SK-N-SH (cell line): ENCODE data around the gene SYT7. TPM values are rescaled to one million over a fixed set of nuclear protein-coding genes. Genes with fewer than 3 reads are reported as not detected.
"Not testable (repeated sequence)": the region's sequence is repeated elsewhere in the genome, so short reads cannot be mapped to it uniquely, and the experiment has no call there.

Experiments
- CTCF ChIA-PET: fragments of 300-600, 350-600 bp; formaldehyde crosslinking; extraction: SDS; loops from one replicate; lab custom pipeline; 2021; lab: Yijun Ruan, JAX
- POLR2A ChIA-PET: fragments of 350-600 bp; sonication (Branson Sonifier 250); formaldehyde crosslinking; extraction: SDS; loops from one replicate; lab custom pipeline; 2020; ENCODE audit warnings: antibody characterized with exemption, inconsistent platforms; lab: Yijun Ruan, JAX
- DNase-seq: peaks from one replicate; pipeline ENCODE4 v3.0.0; 2012
- H2AFZ ChIP-seq: fragments of 200-600 bp; sonication (generic); 2 replicates; pipeline ENCODE4 v1.8.1; 2016; ENCODE audit warnings: antibody characterized with exemption, mild to moderate bottlenecking, low read depth
- H3F3A ChIP-seq: fragments of 200-600 bp; sonication (generic); replicated peaks from 2 replicates; pipeline ENCODE3; 2016; ENCODE audit warnings: antibody characterized with exemption, mild to moderate bottlenecking; ENCODE audit not compliant: insufficient read depth
- H3K27ac ChIP-seq, 2 experiments: fragments of 200-500 bp in 1 of 2; fragments of 200-600 bp in 1 of 2; sonication (Bioruptor generic) in 1 of 2; sonication (generic), shearing (Covaris generic) in 1 of 2; 2 replicates each; pipeline versions ENCODE4 v1.5.1 to v1.6.1; 2014 to 2016; ENCODE audit warnings: low read depth in 2 of 2, inconsistent platforms in 1 of 2, low read length in 1 of 2, mild to moderate bottlenecking in 1 of 2, mixed read lengths in 1 of 2
- H3K27me3 ChIP-seq: fragments of 200-600 bp; sonication (generic), shearing (Covaris generic); 2 replicates; pipeline ENCODE4 v1.6.1; 2016; ENCODE audit warnings: mixed run types; ENCODE audit not compliant: insufficient read depth
- H3K36me3 ChIP-seq, 2 experiments: fragments of 200-500 bp in 1 of 2; fragments of 200-600 bp in 1 of 2; sonication (Bioruptor generic) in 1 of 2; sonication (generic) in 1 of 2; replicated peaks in 1 of 2; 2 replicates each; pipeline versions ENCODE3 to v1.5.1; 2014 to 2016; ENCODE audit warnings: low read length in 1 of 2, mild to moderate bottlenecking in 1 of 2; ENCODE audit not compliant: insufficient read depth in 2 of 2, control insufficient read depth in 1 of 2
- H3K4me1 ChIP-seq, 2 experiments: fragments of 200-500 bp in 1 of 2; fragments of 200-600 bp in 1 of 2; sonication (Bioruptor generic) in 1 of 2; sonication (generic), shearing (Covaris generic) in 1 of 2; 2 replicates each; pipeline versions ENCODE4 v1.5.1 to v1.6.1; 2014 to 2016; ENCODE audit warnings: low read depth in 1 of 2, low read length in 1 of 2, mixed run types in 1 of 2; ENCODE audit not compliant: insufficient read depth in 2 of 2, control insufficient read depth in 1 of 2
- H3K4me2 ChIP-seq: fragments of 200-600 bp; sonication (generic), shearing (Covaris generic); 2 replicates; pipeline ENCODE4 v1.6.1; 2017; ENCODE audit warnings: mixed run types
- H3K4me3 ChIP-seq, 2 experiments: fragments of 200-500 bp in 1 of 2; fragments of 200-600 bp in 1 of 2; sonication (Bioruptor generic) in 1 of 2; sonication (generic), shearing (Covaris generic) in 1 of 2; 2 replicates each; pipeline versions ENCODE4 v1.5.1 to v1.8.1; 2014 to 2016; ENCODE audit warnings: low read depth in 2 of 2, inconsistent platforms in 1 of 2, low read length in 1 of 2, mild to moderate bottlenecking in 1 of 2, mixed read lengths in 1 of 2, moderate library complexity in 1 of 2
- H3K79me2 ChIP-seq: fragments of 200-600 bp; sonication (generic); 2 replicates; pipeline ENCODE4 v1.8.1; 2017; ENCODE audit warnings: mild to moderate bottlenecking; ENCODE audit not compliant: insufficient read depth
- H3K9ac ChIP-seq: fragments of 200-600 bp; sonication (generic); 2 replicates; pipeline ENCODE4 v1.6.1; 2017; ENCODE audit warnings: mixed run types
- H3K9me2 ChIP-seq: fragments of 200-600 bp; sonication (generic); 2 replicates; pipeline ENCODE4 v1.6.1; 2017; ENCODE audit warnings: mixed run types
- H3K9me3 ChIP-seq: fragments of 200-600 bp; sonication (generic); 2 replicates; pipeline ENCODE4 v1.6.1; 2017; ENCODE audit warnings: mixed run types, mild to moderate bottlenecking, moderate library complexity
- H4K20me1 ChIP-seq: fragments of 200-600 bp; sonication (generic); 2 replicates; pipeline ENCODE4 v1.6.1; 2017; ENCODE audit warnings: mild to moderate bottlenecking, mixed run types; ENCODE audit not compliant: insufficient read depth
- WGBS: methylation state at CpG from one replicate; pipeline ENCODE4 v1.1.6; 2017; ENCODE audit warnings: low lambda C conversion rate; 5-methylcytosine and 5-hydroxymethylcytosine counted together
- polyA plus RNA-seq, 3 experiments: library from polyadenylated mRNA; depleted of rRNA; stranded (reverse); fragments of >200 nt; gene quantifications; 2 replicates each; pipeline ENCODE4 v1.2.3, GENCODE V29; 2012
- small RNA-seq, 7 experiments: library from RNA; depleted of rRNA; stranded (forward); fragments of <200 nt; gene quantifications; one replicate each; pipeline ENCODE3, GENCODE V24; 2012

The SYT7 gene
- polyA plus RNA-seq, 1 of the 3 experiments (the other 2 are of a cell fraction): 1.1 TPM

- H3K9me2 ChIP-seq, H3K4me2 ChIP-seq, H3K9me3 ChIP-seq, H3K79me2 ChIP-seq, DNase-seq, H3K27me3 ChIP-seq, H3K27ac ChIP-seq, H3K36me3 ChIP-seq, H2AFZ ChIP-seq, H3K4me1 ChIP-seq, POLR2A ChIA-PET, H3K4me3 ChIP-seq, H3F3A ChIP-seq, H3K9ac ChIP-seq, H4K20me1 ChIP-seq: not testable (repeated sequence)
- CTCF ChIA-PET: interaction anchor here (1.4 to 3.0 kb wide), 3 partner anchors 10 to 171 kb away, joined by 7 to 22 read pairs (median 12); no protein-coding TSS in a partner anchor
- 90% methylated on average over 6 of the region's 6 CpGs for WGBS
Measured at GRCh38 chr11:61467602-61468001, 113.3 kb downstream of the SYT7 start.

Small RNAs within 50 kb of the gene (small RNA-seq; reads per million reads assigned to genes)
- gene MIR4488: 0 to 0.21 (median 0) reads per million in 7 experiments

Other genes starting within 250 kb of the SYT7 start
- gene DDB1, start 248.0 kb downstream of the SYT7 start, polyA plus RNA-seq (2012; rRNA removed): 170 and 224 TPM in 2 replicates
- 71.0 and 72.0 TPM in 2 replicates for gene TKFC, start 247.8 kb downstream of the SYT7 start, polyA plus RNA-seq (2012; rRNA removed)
- gene CYB561A3, start 219.2 kb downstream of the SYT7 start, polyA plus RNA-seq (2012; rRNA removed): 70.0 and 76.4 TPM in 2 replicates
- 82.2 and 129 TPM in 2 replicates for gene TMEM138, start 218.7 kb downstream of the SYT7 start, polyA plus RNA-seq (2012; rRNA removed)
- 16.8 and 20.6 TPM in 2 replicates for gene TMEM216, start 188.5 kb downstream of the SYT7 start, polyA plus RNA-seq (2012; rRNA removed)
- 44.0 and 49.4 TPM in 2 replicates for gene CPSF7, start 151.1 kb downstream of the SYT7 start, polyA plus RNA-seq (2012; rRNA removed)
- gene SDHAF2, start 151.0 kb downstream of the SYT7 start, polyA plus RNA-seq (2012; rRNA removed): 81.7 and 116 TPM in 2 replicates
- gene LRRC10B, start 72.3 kb downstream of the SYT7 start, polyA plus RNA-seq (2012; rRNA removed): 0.11 TPM in 1 of 2 replicates, not detected in the other
- gene DAGLA, start 99.3 kb upstream of the SYT7 start, polyA plus RNA-seq (2012; rRNA removed): 2.7 and 3.3 TPM in 2 replicates
- gene MYRF, start 171.6 kb upstream of the SYT7 start, polyA plus RNA-seq (2012; rRNA removed): 1.8 and 2.8 TPM in 2 replicates
- gene TMEM258, start 211.5 kb upstream of the SYT7 start, polyA plus RNA-seq (2012; rRNA removed): 454 and 617 TPM in 2 replicates
- 35.9 and 39.5 TPM in 2 replicates for gene FEN1, start 211.8 kb upstream of the SYT7 start, polyA plus RNA-seq (2012; rRNA removed)
- 20.6 and 26.4 TPM in 2 replicates for gene FADS1, start 235.9 kb upstream of the SYT7 start, polyA plus RNA-seq (2012; rRNA removed)
- 67.8 and 77.1 TPM in 2 replicates for gene FADS2, start 247.2 kb upstream of the SYT7 start, polyA plus RNA-seq (2012; rRNA removed)